ENCODE data around the gene HCN1.

HCN1 gene

DNA sequence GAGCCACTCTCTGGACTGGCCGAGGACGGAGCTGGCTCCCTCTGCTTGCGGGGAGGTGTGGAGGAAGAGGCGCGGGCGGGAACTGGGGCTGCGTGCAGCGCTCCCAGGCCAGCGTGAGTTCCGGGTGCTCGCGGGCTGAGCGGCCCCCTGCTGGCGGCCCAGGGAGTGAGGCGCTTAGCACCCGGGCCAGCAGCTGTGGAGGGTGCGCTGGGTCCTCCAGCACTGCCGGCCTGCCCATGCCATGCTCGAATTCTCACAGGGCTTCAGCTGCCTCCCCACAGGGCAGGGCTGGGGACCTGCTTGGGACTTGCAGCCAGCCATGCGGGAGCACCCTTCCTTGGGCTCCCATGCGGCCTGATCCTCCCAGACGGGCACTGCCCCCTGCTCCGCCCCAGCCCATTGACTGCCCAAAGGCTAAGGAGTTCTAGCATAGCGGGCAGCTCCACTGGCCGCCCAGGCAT, 470.6 kb downstream of the HCN1 start:
- DNase-seq (ENCODE audit: low read depth in 1 of 2, low spot score in 1 of 2): no peak
- Histone ChIP-seq H3K27me3 (ENCODE audit: insufficient read depth, poor library complexity, severe bottlenecking) (no peaks in the 10 kb centered on the region), H3K27ac (replicated peaks) (no peak overlapping the region), H3K4me3 (replicated peaks; ENCODE audit: insufficient read depth, low read length) (no peak overlapping the region)
- TF ChIP-seq POLR2AphosphoS5 (IDR thresholded peaks at IDR 0.05; ENCODE audit: low read depth): no peak

DNA sequence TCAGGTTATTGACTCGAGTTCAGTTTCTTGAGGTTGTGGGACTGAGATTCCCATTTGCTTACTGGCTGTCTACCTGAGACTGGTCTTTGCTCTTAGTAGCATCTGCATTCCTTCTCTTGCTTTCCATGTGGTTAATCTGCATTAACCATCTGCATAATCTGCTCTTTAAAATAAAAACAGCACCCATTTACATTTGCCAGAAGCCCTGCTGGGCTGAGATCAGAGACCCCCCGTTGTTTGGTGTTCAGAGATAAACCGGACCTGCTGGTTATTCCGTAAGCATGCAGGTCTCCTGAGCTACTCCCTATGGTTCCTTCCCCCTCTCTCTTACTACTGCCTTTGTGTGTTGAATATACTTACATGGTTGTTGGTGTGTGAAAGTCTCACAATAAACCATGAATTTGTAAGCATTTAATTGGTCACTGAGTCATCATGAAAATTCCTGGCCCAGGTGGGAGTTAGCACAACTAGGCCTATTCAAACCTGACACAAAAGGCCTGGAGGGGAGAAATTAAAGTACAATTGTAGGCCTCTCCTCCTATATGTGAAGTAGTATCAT, 490.7 kb downstream of the HCN1 start:
- TF ChIP-seq, protein P1, sequence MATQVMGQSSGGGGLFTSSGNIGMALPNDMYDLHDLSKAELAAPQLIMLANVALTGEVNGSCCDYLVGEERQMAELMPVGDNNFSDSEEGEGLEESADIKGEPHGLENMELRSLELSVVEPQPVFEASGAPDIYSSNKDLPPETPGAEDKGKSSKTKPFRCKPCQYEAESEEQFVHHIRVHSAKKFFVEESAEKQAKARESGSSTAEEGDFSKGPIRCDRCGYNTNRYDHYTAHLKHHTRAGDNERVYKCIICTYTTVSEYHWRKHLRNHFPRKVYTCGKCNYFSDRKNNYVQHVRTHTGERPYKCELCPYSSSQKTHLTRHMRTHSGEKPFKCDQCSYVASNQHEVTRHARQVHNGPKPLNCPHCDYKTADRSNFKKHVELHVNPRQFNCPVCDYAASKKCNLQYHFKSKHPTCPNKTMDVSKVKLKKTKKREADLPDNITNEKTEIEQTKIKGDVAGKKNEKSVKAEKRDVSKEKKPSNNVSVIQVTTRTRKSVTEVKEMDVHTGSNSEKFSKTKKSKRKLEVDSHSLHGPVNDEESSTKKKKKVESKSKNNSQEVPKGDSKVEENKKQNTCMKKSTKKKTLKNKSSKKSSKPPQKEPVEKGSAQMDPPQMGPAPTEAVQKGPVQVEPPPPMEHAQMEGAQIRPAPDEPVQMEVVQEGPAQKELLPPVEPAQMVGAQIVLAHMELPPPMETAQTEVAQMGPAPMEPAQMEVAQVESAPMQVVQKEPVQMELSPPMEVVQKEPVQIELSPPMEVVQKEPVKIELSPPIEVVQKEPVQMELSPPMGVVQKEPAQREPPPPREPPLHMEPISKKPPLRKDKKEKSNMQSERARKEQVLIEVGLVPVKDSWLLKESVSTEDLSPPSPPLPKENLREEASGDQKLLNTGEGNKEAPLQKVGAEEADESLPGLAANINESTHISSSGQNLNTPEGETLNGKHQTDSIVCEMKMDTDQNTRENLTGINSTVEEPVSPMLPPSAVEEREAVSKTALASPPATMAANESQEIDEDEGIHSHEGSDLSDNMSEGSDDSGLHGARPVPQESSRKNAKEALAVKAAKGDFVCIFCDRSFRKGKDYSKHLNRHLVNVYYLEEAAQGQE (IDR thresholded peaks at IDR 0.05; ENCODE audit: insufficient replicate concordance, low read depth): no peak
- TF ChIP-seq SPI1 (IDR thresholded peaks at IDR 0.05; ENCODE audit: borderline replicate concordance, low read depth) (no peak), GABPA (IDR thresholded peaks at IDR 0.05; ENCODE audit: low read depth) (no peak)
- Histone ChIP-seq H3K27ac (replicated peaks) (no peak overlapping the region), H3K27me3 (ENCODE audit: insufficient read depth, poor library complexity, severe bottlenecking) (no peaks in the 10 kb centered on the region), H3K4me3 (replicated peaks; ENCODE audit: insufficient read depth, low read length) (no peak overlapping the region)
- no peak for DNase-seq (ENCODE audit: low read depth in 1 of 2, low spot score in 1 of 2)

Measured in HL-60 (cell line).